KG1 (cell line): Measurements from ENCODE around the gene ZNF827.
"Not testable (repeated sequence)": the region's sequence is repeated elsewhere in the genome, so short reads cannot be mapped to it uniquely, and the experiment has no call there.

Experiments
- DNase-seq: peaks from one replicate; lab custom pipeline; 2025; lab: John Stamatoyannopoulos, UW

The ZNF827 gene

DNA sequence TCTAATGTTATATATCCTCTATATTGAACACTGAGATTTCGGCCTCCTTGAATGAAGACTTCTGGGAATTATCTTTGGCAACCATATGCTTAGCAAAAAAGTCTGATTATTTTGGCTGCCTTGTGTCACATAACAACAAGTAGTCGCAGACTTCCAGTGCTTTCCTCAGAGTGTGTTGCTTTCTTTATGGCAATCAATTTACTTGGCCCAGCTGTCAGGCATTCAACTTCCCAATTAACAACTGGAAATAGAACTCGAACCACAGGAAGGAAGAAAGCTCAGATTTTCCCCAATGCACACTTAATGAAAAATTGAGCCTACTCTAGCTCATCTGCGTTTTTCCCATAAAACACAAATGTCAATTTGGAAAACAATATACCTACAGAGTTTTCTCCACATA, 71.6 kb downstream of the ZNF827 start:
- DNase-seq: no peak

DNA sequence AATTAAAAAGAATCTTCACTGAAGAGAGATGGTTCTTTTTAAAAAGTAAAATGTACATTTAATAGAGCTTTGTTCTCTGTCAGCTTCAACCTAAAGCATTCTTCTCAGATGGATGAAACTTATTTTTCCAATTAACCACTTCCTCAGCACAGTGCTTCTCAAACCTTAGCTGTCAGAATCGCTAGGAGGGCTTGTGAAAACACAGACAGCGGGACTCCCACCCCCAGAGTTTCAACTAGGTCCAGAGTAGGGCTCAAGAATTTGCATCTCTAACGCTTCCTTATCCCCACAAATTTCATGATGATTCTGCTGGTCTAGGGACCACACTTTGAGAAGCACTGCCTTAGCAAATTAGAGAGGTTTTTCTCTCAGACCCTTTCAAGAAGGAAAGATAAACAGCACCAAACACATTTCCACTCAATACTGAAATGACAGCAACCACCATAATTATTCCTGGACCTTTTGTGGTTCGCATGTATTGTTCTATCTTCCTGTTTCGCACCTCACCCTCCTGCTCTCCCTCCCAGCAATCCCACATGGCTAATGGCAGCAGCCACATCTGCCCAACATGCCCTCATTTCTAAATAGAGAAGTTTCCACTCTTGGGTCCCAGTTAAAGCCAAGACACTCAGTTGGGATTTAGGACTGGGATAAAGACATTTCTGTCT, 73.2 kb downstream of the ZNF827 start:
- no peak for DNase-seq

- DNase-seq: no peak
These were observed 75.4 kb downstream of the ZNF827 start for GRCh38 chr4:145863191-145863590.

DNA sequence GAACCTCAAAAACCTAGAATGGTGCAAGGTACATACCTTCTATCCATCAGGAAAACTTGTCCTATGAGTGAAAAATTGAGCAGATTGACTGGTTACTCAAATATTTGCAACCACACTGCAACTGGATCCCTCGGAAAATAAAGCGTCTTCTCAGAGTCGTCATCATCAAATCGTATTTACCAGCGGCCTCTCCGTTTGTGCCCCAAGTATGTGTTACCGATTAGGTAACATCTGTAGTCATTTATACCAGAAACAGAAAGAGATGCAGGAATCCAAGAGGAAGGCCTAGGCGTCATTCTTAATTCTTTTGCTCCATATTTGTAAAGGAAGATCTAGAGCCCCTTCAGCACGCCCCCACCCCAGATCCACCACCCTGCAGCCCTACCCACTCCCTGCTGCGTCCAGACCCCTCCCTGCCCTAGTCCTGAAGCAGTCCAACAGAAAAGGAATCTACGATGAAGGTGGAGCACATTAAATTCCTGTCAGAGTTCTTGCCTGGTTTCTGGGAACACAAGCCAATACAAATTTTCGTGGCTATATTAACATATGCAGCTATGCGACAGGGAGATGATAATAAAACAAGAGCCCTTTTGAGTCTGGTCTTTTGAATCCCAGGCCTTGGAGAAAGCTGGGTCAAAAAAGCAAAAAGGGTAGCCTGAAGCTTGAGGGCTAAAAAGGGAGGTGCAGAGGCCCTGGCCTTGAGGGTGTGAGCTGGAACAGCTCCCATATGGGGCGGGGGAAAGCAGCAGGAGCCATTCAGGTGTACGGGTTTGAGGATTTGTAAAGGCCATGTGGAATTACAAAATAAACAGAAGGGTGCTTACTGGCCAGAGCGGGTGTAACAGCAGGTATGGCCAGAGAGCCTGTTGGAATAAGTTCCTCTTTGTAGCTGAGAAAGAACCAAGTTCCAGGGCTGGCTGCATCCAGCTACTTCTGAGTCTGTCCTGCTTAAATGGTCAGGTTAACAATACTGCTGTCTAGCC, 77.0 kb downstream of the ZNF827 start:
- DNase-seq: no peak

- DNase-seq: no peak
These were observed 77.7 kb downstream of the ZNF827 start for GRCh38 chr4:145860897-145861296.

DNA sequence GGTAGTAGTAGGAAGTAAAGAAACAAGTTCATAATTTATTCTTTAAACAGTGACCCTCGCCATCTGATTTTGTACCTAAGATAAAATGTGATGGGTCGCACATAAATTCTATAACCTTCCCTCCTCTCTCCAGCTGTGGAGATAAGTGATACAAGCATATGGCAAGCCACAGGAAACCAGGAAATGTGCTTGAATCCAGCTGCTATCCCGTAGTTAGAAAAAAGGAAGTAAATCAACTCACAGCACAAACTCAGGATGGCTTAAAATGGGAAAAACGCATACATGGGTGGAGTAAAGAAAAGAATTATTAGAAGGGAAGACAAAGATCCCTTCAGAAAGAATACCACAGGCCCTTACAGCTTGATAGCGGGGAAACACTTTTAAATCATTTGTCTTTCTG, 78.2 kb downstream of the ZNF827 start:
- no peak for DNase-seq

GRCh38 chr4:145859926-145860325, 78.7 kb downstream of the ZNF827 start:
- DNase-seq: no peak

GRCh38 chr4:145859426-145859825, 79.2 kb downstream of the ZNF827 start:
- no peak for DNase-seq

DNA sequence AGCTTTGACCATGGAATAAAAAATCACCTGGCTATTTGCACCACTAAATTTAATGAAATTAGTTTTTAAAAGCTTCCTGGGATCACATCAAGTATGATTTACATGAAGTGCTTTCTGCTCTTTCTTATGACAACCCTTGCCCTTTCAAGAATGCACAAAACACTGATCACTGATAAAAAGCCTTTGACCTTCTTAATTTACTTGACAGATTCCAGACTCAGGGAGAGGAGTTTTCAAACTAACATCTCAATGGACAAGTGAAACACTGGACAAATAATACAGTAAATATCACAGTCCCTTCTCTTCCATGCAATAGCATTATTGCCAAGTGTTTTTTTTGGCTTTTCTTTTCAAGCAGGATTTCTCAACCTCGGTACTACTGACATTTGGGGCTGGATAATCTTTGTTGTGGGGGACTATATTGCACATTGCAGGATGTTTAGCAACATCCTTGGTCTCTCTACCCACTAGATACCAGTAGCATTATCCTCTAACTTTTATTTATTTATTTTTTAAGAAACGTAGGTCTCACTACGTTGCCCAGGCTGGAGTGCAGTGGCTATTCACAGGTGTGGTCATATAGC, 86.3 kb downstream of the ZNF827 start:
- no peak for DNase-seq

GRCh38 chr4:145851511-145852201, 87.0 kb downstream of the ZNF827 start:
- no peak for DNase-seq

DNA sequence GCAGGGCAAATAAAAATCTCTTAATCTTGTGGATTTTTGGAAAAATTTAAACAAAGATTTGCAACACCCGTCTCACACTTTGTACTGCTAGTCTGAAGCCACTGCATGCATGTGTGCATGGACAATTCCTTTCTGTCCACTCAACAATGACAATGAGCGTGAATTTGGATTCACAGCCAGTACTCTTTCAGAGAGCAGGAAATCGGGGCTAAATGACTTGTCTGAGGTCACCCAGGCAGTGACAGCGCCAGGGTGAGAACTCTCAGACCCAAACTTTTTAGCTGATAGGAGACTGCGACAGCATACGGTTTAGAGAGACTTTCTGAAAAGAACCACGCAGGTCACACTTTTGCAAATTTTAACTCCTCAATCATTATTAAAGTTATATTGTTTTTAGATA, 90.9 kb downstream of the ZNF827 start:
- DNase-seq: no peak

GRCh38 chr4:145845118-145845517, 93.5 kb downstream of the ZNF827 start:
- no peak for DNase-seq

DNA sequence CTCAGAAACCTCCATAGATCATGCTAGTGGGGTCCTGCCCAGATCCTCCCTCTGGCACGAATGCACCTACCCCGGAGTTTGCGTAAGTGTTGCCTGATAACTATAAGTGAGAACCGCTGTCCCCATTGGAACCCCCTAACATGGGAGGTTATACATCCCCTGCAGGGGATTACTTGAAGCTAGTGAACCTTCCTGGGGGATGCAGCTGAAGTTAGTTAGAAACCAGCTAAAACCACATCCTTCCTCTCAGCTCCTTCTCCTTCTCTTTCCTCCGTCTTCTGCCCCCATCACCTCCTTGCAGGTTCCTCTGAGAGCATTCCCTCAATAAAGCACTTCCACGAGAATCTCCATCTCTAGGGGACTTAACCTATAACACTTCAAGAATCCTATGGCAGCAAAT, 95.0 kb downstream of the ZNF827 start:
- no peak for DNase-seq

- no peak for DNase-seq
These were observed 95.5 kb downstream of the ZNF827 start for GRCh38 chr4:145843148-145843547.

- no peak for DNase-seq
These were observed 96.3 kb downstream of the ZNF827 start for GRCh38 chr4:145842224-145842887.

DNA sequence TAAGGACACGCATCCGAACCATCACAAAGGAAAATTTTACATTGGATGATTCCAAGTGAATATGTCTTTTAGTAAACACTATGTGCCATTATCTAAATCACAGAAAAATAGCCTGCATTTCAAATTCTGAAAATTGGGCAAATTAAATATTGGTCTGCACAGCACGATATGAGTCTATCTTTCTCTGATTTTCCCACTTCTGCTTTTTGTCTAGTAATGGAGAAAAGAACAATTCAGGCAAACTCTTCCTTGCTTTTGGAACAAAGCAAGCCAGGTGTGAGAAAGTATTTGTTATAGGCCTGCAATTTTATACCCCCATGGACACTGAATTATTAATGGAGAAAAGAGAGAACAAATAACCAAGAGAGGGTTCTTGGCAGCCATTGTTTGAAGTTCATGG, 97.8 kb downstream of the ZNF827 start:
- no peak for DNase-seq

DNA sequence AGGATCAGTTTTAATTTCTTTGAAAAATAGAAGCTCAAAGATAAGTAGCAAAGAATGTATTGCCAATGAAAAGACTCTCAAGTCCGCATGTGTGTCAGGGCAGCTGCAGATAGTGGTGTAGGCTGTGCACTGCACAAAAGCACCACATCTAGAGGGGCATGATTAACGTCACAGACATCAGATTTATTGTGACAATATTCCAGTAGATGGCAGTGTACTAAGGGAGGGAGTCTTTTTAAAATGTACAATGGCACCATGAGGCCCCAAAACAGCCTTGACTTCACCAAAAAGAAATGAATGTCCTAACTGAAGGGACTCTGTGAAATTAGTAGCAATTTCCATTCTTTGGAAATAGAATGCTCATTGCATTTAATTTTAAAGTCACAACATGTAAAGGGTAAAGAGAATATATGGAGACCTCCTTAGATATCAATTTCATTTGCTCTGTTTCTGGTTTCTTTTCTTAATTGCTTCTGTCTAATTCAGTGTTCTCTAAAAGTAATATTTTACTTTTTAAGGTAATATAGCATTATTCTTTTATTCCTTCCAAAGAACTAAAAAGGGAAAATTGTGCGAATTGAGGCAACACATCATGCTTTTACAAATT, 98.4 kb downstream of the ZNF827 start:
- no peak for DNase-seq

GRCh38 chr4:145839151-145839550, 99.5 kb downstream of the ZNF827 start:
- no peak for DNase-seq

GRCh38 chr4:145832384-145832783, 106.2 kb downstream of the ZNF827 start:
- not testable (repeated sequence) for DNase-seq

- DNase-seq: no peak
These were observed 107.9 kb downstream of the ZNF827 start for GRCh38 chr4:145830699-145831098.
